ENCODE data around the gene PLA2G4E. TPM values are rescaled to one million over a fixed set of nuclear protein-coding genes. Genes with fewer than 3 reads are reported as not detected.

Gene PLA2G4E
- total and polyA plus RNA-seq, 8 donors: 0.06 to 1.2 (median 0.09) TPM

DNA sequence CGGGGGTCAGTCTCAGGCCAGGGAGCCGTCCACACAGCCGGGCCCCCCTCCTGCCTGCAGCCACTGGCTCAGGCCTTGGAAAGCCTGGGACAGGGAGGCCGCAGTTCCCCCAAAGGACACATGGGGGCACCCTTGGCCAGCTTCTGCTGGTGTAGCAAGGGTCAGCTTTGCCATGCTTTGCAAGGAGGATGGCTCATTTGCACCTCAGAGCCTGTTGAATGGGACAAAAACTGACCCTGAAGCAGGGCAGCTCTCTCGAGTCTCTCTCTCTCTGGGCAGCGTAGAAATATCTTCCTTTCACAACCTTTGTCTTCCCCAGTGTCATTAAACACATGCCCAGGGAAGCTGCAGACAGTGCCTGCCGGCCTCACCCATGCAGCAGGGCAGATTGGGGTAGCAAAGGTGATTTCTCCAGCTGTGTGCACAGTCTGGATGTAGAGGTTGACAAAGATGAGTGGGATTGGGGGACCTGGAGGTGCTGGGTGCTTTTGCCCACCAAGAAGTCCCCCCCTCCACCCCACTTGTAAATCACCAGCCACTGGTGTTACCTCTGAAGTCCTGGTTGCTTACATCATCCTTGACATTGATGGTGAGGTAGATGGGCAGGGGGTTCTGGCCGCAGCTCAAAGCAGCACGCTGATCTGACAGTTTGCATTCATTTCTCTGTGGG, 31.1 kb downstream of the PLA2G4E start:
- no peak overlapping the region for H3K4me3 ChIP-seq
- no peaks in the 10 kb centered on the region for H3K27me3 ChIP-seq
- intact Hi-C loops (cut with DNase I): loop anchor here in 1 of 2 donors (5.0 kb wide), 2 partner anchors 68 to 148 kb away; no protein-coding TSS in a partner anchor
- H3K36me3 ChIP-seq: no peaks in the 10 kb centered on the region
- TF ChIP-seq, protein P1, sequence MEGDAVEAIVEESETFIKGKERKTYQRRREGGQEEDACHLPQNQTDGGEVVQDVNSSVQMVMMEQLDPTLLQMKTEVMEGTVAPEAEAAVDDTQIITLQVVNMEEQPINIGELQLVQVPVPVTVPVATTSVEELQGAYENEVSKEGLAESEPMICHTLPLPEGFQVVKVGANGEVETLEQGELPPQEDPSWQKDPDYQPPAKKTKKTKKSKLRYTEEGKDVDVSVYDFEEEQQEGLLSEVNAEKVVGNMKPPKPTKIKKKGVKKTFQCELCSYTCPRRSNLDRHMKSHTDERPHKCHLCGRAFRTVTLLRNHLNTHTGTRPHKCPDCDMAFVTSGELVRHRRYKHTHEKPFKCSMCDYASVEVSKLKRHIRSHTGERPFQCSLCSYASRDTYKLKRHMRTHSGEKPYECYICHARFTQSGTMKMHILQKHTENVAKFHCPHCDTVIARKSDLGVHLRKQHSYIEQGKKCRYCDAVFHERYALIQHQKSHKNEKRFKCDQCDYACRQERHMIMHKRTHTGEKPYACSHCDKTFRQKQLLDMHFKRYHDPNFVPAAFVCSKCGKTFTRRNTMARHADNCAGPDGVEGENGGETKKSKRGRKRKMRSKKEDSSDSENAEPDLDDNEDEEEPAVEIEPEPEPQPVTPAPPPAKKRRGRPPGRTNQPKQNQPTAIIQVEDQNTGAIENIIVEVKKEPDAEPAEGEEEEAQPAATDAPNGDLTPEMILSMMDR (IDR thresholded peaks at IDR 0.05): peak; percentile 98 to 99
- peaks cover 0 to 10% of the 10 kb centered on the region in 2 donors for H3K4me1 ChIP-seq
- peak; percentile 71 to 95 (median 83) for DNase-seq
- no peak overlapping the region for H3K27ac ChIP-seq
- peak; percentile 94 for ATAC-seq
- no peaks in the 10 kb centered on the region for H3K9me3 ChIP-seq

DNA sequence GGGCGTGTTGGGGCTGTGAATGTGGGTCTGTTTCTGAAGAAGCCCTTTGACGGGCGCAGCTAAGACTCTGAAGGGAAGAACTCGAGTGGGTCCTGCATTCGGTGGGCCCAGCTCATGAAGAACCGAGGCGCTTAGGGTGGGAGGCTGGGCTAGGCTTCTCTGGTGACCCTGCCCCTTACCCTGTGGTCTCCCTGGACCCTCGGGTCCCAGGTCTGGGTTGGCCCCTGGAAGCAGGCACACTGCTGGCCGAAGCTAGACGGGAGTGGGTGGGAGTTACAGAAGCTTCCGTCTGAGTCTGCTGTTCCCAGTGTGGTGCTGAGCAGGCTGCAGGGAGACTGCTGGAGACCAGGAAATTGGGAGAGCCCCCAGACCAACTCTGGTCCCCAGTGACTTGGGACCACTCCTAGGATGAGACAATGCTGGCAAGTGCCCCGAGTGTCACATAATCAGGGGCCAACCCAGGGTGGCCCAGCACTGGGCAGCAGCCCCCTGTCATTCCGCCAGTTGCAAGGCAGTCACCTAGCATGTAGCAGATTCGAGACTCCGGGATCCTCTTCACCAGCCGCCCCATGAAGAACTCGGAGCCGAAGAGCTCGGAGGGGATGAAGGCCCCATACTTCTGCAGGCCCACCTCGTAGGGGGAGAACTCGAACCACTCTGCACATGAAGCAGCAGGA, 31.8 kb downstream of the PLA2G4E start:
- H3K27ac ChIP-seq: no peak overlapping the region
- no peaks in the 10 kb centered on the region for H3K27me3 ChIP-seq
- H3K4me1 ChIP-seq: peaks cover 0 to 10% of the 10 kb centered on the region in 2 donors
- DNase-seq: peak in 1 of 4 donors; percentile 39
- TF ChIP-seq, protein P1 (IDR thresholded peaks at IDR 0.05): no peak
- intact Hi-C loops (cut with DNase I): loop anchor here in 1 of 2 donors (5.0 kb wide), 1 partner anchor 68 kb away; no protein-coding TSS in a partner anchor
- H3K9me3 ChIP-seq: no peaks in the 10 kb centered on the region
- H3K4me3 ChIP-seq: no peak overlapping the region
- no peak for ATAC-seq
- no peaks in the 10 kb centered on the region for H3K36me3 ChIP-seq

DNA sequence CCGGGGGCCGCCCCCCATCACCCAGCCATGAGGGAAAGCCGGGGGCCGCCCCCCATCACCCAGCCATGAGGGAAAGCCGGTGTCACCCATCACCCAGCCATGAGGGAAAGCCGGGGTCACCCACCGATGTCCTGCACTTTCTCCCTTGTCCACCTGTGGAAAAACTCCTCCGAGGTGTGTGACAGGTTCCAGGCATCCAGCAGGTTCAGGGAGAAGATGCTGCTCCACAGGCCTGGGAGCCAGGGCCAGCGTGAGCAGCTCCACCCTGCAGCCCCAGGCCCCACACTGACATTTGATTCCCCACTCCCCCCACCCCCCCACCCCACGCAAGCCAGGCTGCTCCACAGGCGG, 32.9 kb downstream of the PLA2G4E start:
- no peaks in the 10 kb centered on the region for H3K9me3 ChIP-seq
- H3K36me3 ChIP-seq: no peaks in the 10 kb centered on the region
- ATAC-seq (no peak), DNase-seq (peak in 1 of 4 donors; percentile 31)
- H3K27me3 ChIP-seq: no peaks in the 10 kb centered on the region
- no peak overlapping the region for H3K4me3 ChIP-seq
- intact Hi-C loops (cut with DNase I): loop anchor here in 1 of 2 donors (5.0 kb wide), 1 partner anchor 69 kb away; no protein-coding TSS in a partner anchor
- TF ChIP-seq, protein P1 (IDR thresholded peaks at IDR 0.05): no peak
- H3K27ac ChIP-seq: no peak overlapping the region
- no peaks in the 10 kb centered on the region for H3K4me1 ChIP-seq

DNA sequence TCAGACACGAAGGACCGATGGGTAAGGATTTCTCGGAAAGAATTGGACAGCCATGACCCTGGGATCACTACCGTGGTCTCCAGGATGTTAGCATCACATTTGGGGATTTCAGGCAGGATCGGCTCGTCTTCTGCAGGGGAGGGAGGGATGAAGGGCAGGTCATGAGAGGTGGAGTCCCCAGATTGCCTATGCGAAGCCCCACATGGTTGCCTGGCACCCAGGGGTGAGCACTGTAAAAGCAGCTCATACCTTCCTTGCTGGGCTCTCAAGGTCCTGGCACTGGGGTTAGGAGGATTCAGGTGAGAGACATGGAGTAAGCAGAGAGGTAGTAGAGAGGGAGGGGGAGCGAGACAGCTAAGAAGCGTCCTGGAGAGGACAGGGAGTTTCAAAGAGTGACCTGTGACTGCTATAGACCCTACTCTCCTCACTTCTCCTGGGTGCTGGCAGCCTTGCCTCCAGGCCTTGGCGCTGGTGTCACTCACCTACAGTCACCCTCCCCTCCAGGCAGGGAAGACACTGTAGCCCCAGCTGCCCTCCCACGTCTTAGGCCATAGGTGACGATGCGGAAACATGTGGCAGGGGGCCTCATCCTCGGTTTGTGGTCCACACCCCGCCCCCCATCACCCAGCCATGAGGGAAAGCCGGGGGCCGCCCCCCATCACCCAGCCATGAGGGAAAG, 33.5 kb downstream of the PLA2G4E start:
- TF ChIP-seq, protein P1 (IDR thresholded peaks at IDR 0.05): no peak
- no peaks in the 10 kb centered on the region for H3K27me3 ChIP-seq
- no peaks in the 10 kb centered on the region for H3K9me3 ChIP-seq
- no peak overlapping the region for H3K27ac ChIP-seq
- intact Hi-C loops (cut with DNase I): loop anchor here in 1 of 2 donors (5.0 kb wide), 1 partner anchor 70 kb away; no protein-coding TSS in a partner anchor
- no peak overlapping the region for H3K4me3 ChIP-seq
- no peaks in the 10 kb centered on the region for H3K36me3 ChIP-seq
- no peak for ATAC-seq
- H3K4me1 ChIP-seq: no peaks in the 10 kb centered on the region
- DNase-seq: peak in 2 of 4 donors; percentile 16 to 31
